Right atrium auricular region (tissue), 2 donors: ENCODE data around the gene ITIH3. TPM values are rescaled to one million over a fixed set of nuclear protein-coding genes. Genes with fewer than 3 reads are reported as not detected.

Experiments
- DNase-seq: peaks from one replicate; pipeline ENCODE4 v3.0.0-alpha.2; 2019; ENCODE audit warnings: low spot score
- H3K27ac ChIP-seq, 2 donors: fragments of 200-600 bp; sonication (generic); 1 replicate in 1 of 2; 2 replicates in 1 of 2; pipeline ENCODE4 v1.5.1; 2016 to 2019
- H3K27me3 ChIP-seq, 2 donors: fragments of 200-600 bp; sonication (generic); one replicate each; pipeline versions ENCODE4 v1.5.1 to v1.6.0; 2017 to 2019
- H3K36me3 ChIP-seq: fragments of 200-600 bp; sonication (generic); one replicate; pipeline ENCODE4 v1.5.1; 2016
- H3K4me1 ChIP-seq, 2 donors: fragments of 200-600 bp; sonication (generic); one replicate each; pipeline versions ENCODE4 v1.5.1 to v1.6.0; 2017 to 2019
- H3K4me3 ChIP-seq, 2 donors: fragments of 200-600 bp; sonication (generic); 1 replicate in 1 of 2; 2 replicates in 1 of 2; pipeline ENCODE4 v1.5.1; 2017 to 2019; ENCODE audit warnings: mild to moderate bottlenecking in 1 of 2, moderate library complexity in 1 of 2
- H3K9me3 ChIP-seq, 2 donors: fragments of 200-600 bp; sonication (generic); one replicate each; pipeline ENCODE4 v1.5.1; 2019
- CTCF ChIP-seq, 2 donors: fragments of 200-600 bp; sonication (generic); IDR thresholded peaks; one replicate each; pipeline ENCODE4 v1.5.1; 2019; ENCODE audit warnings: antibody characterized with exemption in 2 of 2
- total RNA-seq, 2 donors: library from RNA; depleted of rRNA; stranded (reverse); fragments of >200 nt; gene quantifications; one replicate each; pipeline ENCODE4 v1.1.0, GENCODE V29; 2016

Gene ITIH3
- total RNA-seq, 2 donors from 2014 or later = 0.19 to 2.1 TPM

DNA sequence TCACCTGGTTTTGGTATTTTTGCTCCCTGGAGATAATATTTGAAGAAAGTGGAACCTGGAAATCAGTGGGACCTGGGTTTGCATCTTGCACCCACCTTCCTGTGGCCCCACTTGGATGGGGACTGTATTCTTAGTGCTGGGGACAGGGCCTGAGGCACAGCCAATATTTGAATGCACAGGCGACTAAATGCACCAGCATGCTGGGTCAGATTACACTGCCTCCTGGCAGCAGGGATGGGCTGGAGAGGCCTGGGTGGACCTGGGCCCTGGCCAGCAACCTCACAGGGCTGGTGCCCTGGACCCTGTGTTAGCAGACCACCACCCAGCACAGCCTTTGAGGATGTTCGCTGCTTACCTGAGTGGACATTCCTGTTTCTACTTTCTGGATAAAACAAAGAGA lies 25.3 kb downstream of the ITIH3 start:
- H3K9me3 ChIP-seq = no peaks in the 10 kb centered on the region
- H3K36me3 ChIP-seq = peaks cover 8% of the 10 kb centered on the region
- H3K27me3 ChIP-seq = no peaks in the 10 kb centered on the region
- DNase-seq = no peak
- TF ChIP-seq CTCF (IDR thresholded peaks at IDR 0.05) = no peak
- H3K4me1 ChIP-seq = no peaks in the 10 kb centered on the region
- H3K4me3 ChIP-seq = no peak overlapping the region
- H3K27ac ChIP-seq = no peak overlapping the region

- H3K9me3 ChIP-seq = no peaks in the 10 kb centered on the region
- H3K4me3 ChIP-seq = no peak overlapping the region
- no peak overlapping the region for H3K27ac ChIP-seq
- H3K36me3 ChIP-seq = peaks cover 8% of the 10 kb centered on the region
- H3K27me3 ChIP-seq = no peaks in the 10 kb centered on the region
- TF ChIP-seq CTCF (IDR thresholded peaks at IDR 0.05) = peak; percentile 18 to 43
- no peak for DNase-seq
- H3K4me1 ChIP-seq = no peaks in the 10 kb centered on the region
Observed at GRCh38 chr3:52820736-52821135, 26.1 kb downstream of the ITIH3 start.

DNA sequence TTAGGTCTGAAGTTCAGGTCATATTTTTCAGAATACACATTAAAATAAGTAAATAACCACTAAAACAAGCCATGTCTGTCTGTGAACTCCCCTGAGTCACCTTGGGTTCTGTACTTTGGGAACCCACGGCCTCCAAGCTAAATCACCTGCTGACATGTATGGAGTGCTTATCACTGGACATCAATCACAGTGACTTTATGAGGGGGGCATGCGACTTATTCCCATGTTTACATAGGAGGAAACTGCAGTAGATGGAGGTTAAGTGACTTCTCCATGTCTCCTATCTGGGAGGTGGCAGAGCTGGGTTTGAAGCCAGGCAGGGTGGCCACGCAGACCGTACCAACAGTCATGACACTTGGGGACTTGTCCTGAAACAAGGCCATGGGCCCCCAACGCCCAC lies 27.8 kb downstream of the ITIH3 start:
- DNase-seq = no peak
- no peaks in the 10 kb centered on the region for H3K9me3 ChIP-seq
- no peaks in the 10 kb centered on the region for H3K4me1 ChIP-seq
- TF ChIP-seq CTCF (IDR thresholded peaks at IDR 0.05) = no peak
- H3K4me3 ChIP-seq = no peak overlapping the region
- H3K27ac ChIP-seq = no peak overlapping the region
- no peaks in the 10 kb centered on the region for H3K27me3 ChIP-seq
- H3K36me3 ChIP-seq = peaks cover 8% of the 10 kb centered on the region

GRCh38 chr3:52824037-52824436 lies 29.4 kb downstream of the ITIH3 start:
- Histone ChIP-seq H3K4me1 (no peaks in the 10 kb centered on the region), H3K36me3 (peaks cover 8% of the 10 kb centered on the region), H3K9me3 (no peaks in the 10 kb centered on the region), H3K27ac (no peak overlapping the region), H3K4me3 (no peak overlapping the region), H3K27me3 (no peaks in the 10 kb centered on the region)
- no peak for DNase-seq
- no peak for TF ChIP-seq CTCF (IDR thresholded peaks at IDR 0.05)

DNA sequence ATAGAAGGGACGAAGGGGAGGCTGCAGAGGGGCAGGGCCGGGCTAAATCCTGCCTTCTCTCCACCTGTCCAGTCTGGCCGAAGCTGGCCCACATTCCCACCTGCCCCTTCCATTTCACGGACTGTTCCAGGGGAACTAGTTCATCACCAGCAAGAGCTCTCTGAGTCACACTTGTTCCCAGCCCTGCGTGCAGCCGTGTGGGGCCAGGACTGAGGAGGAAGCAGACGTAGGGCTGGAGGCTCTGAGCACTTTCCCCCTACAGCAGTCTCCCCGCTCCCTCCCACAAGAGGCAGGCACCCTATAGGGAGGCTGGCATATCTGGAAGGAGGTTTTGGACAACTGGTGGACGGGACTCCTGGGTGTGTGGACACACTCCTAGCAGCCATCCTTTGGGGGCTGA lies 32.8 kb downstream of the ITIH3 start:
- Histone ChIP-seq H3K4me1 (peaks cover 0 to 17% of the 10 kb centered on the region in 2 donors), H3K4me3 (no peak overlapping the region), H3K36me3 (peaks cover 8% of the 10 kb centered on the region), H3K27ac (no peak overlapping the region), H3K27me3 (no peaks in the 10 kb centered on the region), H3K9me3 (no peaks in the 10 kb centered on the region)
- TF ChIP-seq CTCF (IDR thresholded peaks at IDR 0.05) = no peak
- DNase-seq = no peak

DNA sequence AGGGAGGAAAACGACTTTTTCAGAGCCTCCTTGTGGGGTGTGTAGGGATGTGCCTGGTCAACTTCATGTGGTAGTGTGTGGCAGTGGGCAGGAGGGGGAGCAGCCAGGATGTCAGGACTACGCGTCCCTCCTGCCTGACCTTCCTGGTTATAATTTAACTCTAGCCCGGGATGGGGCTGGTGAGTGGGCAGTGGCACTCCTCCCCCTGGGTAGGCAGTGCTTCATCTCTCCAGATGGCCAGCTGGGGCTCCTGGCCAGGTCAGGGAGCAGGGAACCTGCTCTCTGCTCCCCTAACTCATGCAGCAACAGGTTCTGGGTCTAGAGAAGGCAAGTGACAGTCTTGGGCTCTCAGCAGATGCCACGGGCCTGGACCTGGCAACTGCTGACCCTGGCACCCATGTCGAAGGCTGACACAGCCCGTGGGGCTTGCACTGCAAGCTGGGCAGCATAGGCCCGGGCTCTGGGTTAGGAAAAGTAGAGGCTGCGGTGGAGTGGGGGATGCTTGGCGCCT lies 33.3 kb downstream of the ITIH3 start:
- Histone ChIP-seq H3K36me3 (peaks cover 8% of the 10 kb centered on the region), H3K9me3 (no peaks in the 10 kb centered on the region), H3K27me3 (no peaks in the 10 kb centered on the region), H3K4me3 (no peak overlapping the region), H3K27ac (no peak overlapping the region), H3K4me1 (peaks cover 0 to 17% of the 10 kb centered on the region in 2 donors)
- DNase-seq = no peak
- TF ChIP-seq CTCF (IDR thresholded peaks at IDR 0.05) = no peak
